SK-N-SH (cell line): ENCODE results near the gene GRM7.

ENCODE experiments used
- CTCF ChIP-seq: fragments of 200-600 bp; sonication (generic); IDR thresholded peaks from 2 replicates; pipeline ENCODE4 v1.6.1; 2017; ENCODE audit warnings: antibody characterized with exemption, mild to moderate bottlenecking, moderate library complexity
- FOXM1 ChIP-seq: IDR thresholded peaks from 2 replicates; pipeline ENCODE4 v1.4.0; 2012; ENCODE audit warnings: low read depth, mild to moderate bottlenecking
- MEF2A ChIP-seq: IDR thresholded peaks from 2 replicates; pipeline ENCODE4 v1.4.0; 2012; ENCODE audit warnings: low read depth, borderline replicate concordance
- POLR2AphosphoS5 ChIP-seq: IDR thresholded peaks from 2 replicates; pipeline ENCODE4 v1.6.1; 2012; ENCODE audit warnings: low read depth, low read length
- RAD21 ChIP-seq: IDR thresholded peaks from 2 replicates; pipeline ENCODE4 v1.6.1; 2012; ENCODE audit warnings: mild to moderate bottlenecking, low read length
- USF1 ChIP-seq: IDR thresholded peaks from 2 replicates; pipeline ENCODE4 v1.4.0; 2012; ENCODE audit warnings: low read depth, borderline replicate concordance
- ZBTB33 ChIP-seq: IDR thresholded peaks from 2 replicates; pipeline ENCODE4 v1.4.0; 2012; ENCODE audit warnings: low read depth, borderline replicate concordance

GRCh38 chr3:7697548-7697947, 836.6 kb downstream of the GRM7 start:
- TF ChIP-seq USF1 (no peak), CTCF (no peak), ZBTB33 (no peak), MEF2A (no peak), RAD21 (no peak), FOXM1 (no peak), POLR2AphosphoS5 (no peak)
